Smooth muscle cell (in vitro differentiated cells): ENCODE data around the gene MKI67. TPM values are rescaled to one million over a fixed set of nuclear protein-coding genes. Genes with fewer than 3 reads are reported as not detected.
"Not testable (repeated sequence)": the region's sequence is repeated elsewhere in the genome, so short reads cannot be mapped to it uniquely, and the experiment has no call there.

ENCODE experiments used
- DNase-seq: peaks from one replicate; lab custom pipeline; 2025; ENCODE audit not compliant: unreplicated experiment; lab: John Stamatoyannopoulos, UW
- H2AFZ ChIP-seq: fragments of 200-600 bp; sonication (generic); 2 replicates; pipeline ENCODE4 v1.6.0; 2016; ENCODE audit warnings: antibody characterized with exemption, low read depth, mild to moderate bottlenecking
- H3F3A ChIP-seq: fragments of 200-600 bp; sonication (generic); 2 replicates; pipeline ENCODE4 v1.6.0; 2017; ENCODE audit warnings: antibody characterized with exemption, low read depth
- H3K27ac ChIP-seq: fragments of 200-600 bp; sonication (generic); 2 replicates; pipeline ENCODE4 v1.5.1; 2016; ENCODE audit warnings: low read depth, mild to moderate bottlenecking
- H3K27me3 ChIP-seq: fragments of 200-600 bp; sonication (generic); 2 replicates; pipeline ENCODE4 v1.6.1; 2016; ENCODE audit warnings: low read depth, mild to moderate bottlenecking
- H3K36me3 ChIP-seq: fragments of 200-600 bp; sonication (generic); 2 replicates; pipeline ENCODE4 v1.5.1; 2016; ENCODE audit warnings: low read depth
- H3K4me1 ChIP-seq: fragments of 200-600 bp; sonication (generic); 2 replicates; pipeline ENCODE4 v1.5.1; 2016; ENCODE audit warnings: low read depth
- H3K4me2 ChIP-seq: fragments of 200-600 bp; sonication (generic); 2 replicates; pipeline ENCODE4 v1.6.0; 2016; ENCODE audit warnings: mild to moderate bottlenecking
- H3K4me3 ChIP-seq: fragments of 200-600 bp; sonication (generic); 2 replicates; pipeline ENCODE4 v1.5.1; 2016; ENCODE audit warnings: mild to moderate bottlenecking
- H3K79me2 ChIP-seq: fragments of 200-600 bp; sonication (generic); 2 replicates; pipeline ENCODE4 v1.6.0; 2016; ENCODE audit warnings: low read depth, mild to moderate bottlenecking
- H3K9ac ChIP-seq: fragments of 200-600 bp; sonication (generic); 2 replicates; pipeline ENCODE4 v1.6.0; 2016; ENCODE audit warnings: low read depth
- H3K9me3 ChIP-seq: fragments of 200-600 bp; sonication (generic); replicated peaks from 2 replicates; pipeline ENCODE4 v1.5.1; 2016; ENCODE audit warnings: low read depth
- H4K20me1 ChIP-seq: fragments of 200-600 bp; sonication (generic); 2 replicates; pipeline ENCODE4 v1.6.0; 2016; ENCODE audit warnings: low read depth
- WGBS: methylation state at CpG from one replicate; pipeline ENCODE4 v1.1.7; 2016; ENCODE audit warnings: low lambda C conversion rate; 5-methylcytosine and 5-hydroxymethylcytosine counted together
- polyA plus RNA-seq: library from polyadenylated mRNA; unstranded; fragments of >200 nt; fragmentation: Nextera tagmentation; extraction: Ambion mirVana; gene quantifications from 2 replicates; pipeline ENCODE4 v1.2.1, GENCODE V29; 2016
- total RNA-seq: library from RNA; depleted of rRNA; stranded (reverse); fragments of >200 nt; gene quantifications from 2 replicates; pipeline ENCODE4 v1.2.3, GENCODE V29; 2014
- TF ChIP-seq, protein P1 (sequence below): fragments of 200-600 bp; sonication (generic); IDR thresholded peaks from 2 replicates; pipeline ENCODE4 v1.5.1; 2017; ENCODE audit warnings: borderline replicate concordance, mild to moderate bottlenecking, antibody characterized with exemption; ENCODE audit not compliant: insufficient read depth, poor library complexity, severe bottlenecking

The MKI67 gene
- total and polyA plus RNA-seq, 2 experiments from 2014 or later = 7.9 to 10.8 TPM

GRCh38 chr10:128172756-128173155 lies 46.5 kb upstream of the MKI67 start:
- Histone ChIP-seq H4K20me1 (no peaks in the 10 kb centered on the region), H3K4me3 (no peak overlapping the region), H3K27ac (no peak overlapping the region), H2AFZ (no peak overlapping the region), H3K79me2 (no peaks in the 10 kb centered on the region), H3K9ac (no peak overlapping the region), H3K27me3 (peaks cover 16% of the 10 kb centered on the region), H3F3A (no peaks in the 10 kb centered on the region), H3K36me3 (no peaks in the 10 kb centered on the region), H3K4me2 (no peak overlapping the region), H3K9me3 (no peaks in the 10 kb centered on the region), H3K4me1 (no peaks in the 10 kb centered on the region)
- DNase-seq = no peak
- 74% methylated on average over 1 of the region's 1 CpG for WGBS
- TF ChIP-seq, protein P1, sequence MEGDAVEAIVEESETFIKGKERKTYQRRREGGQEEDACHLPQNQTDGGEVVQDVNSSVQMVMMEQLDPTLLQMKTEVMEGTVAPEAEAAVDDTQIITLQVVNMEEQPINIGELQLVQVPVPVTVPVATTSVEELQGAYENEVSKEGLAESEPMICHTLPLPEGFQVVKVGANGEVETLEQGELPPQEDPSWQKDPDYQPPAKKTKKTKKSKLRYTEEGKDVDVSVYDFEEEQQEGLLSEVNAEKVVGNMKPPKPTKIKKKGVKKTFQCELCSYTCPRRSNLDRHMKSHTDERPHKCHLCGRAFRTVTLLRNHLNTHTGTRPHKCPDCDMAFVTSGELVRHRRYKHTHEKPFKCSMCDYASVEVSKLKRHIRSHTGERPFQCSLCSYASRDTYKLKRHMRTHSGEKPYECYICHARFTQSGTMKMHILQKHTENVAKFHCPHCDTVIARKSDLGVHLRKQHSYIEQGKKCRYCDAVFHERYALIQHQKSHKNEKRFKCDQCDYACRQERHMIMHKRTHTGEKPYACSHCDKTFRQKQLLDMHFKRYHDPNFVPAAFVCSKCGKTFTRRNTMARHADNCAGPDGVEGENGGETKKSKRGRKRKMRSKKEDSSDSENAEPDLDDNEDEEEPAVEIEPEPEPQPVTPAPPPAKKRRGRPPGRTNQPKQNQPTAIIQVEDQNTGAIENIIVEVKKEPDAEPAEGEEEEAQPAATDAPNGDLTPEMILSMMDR = no peak

GRCh38 chr10:128169811-128170379 lies 43.7 kb upstream of the MKI67 start:
- Histone ChIP-seq H3K27ac (no peak overlapping the region), H3K9ac (no peak overlapping the region), H3K4me1 (no peaks in the 10 kb centered on the region), H4K20me1 (no peaks in the 10 kb centered on the region), H3F3A (no peaks in the 10 kb centered on the region), H3K27me3 (peaks cover 16% of the 10 kb centered on the region), H3K36me3 (no peaks in the 10 kb centered on the region), H3K9me3 (no peaks in the 10 kb centered on the region), H3K4me2 (no peak overlapping the region), H2AFZ (no peak overlapping the region), H3K79me2 (no peaks in the 10 kb centered on the region), H3K4me3 (no peak overlapping the region)
- WGBS = 91% methylated on average over 8 of the region's 8 CpGs
- TF ChIP-seq, protein P1 = no peak
- DNase-seq = no peak

GRCh38 chr10:128167926-128168520 lies 41.8 kb upstream of the MKI67 start:
- Histone ChIP-seq H3F3A (no peaks in the 10 kb centered on the region), H2AFZ (no peak overlapping the region), H3K4me1 (no peaks in the 10 kb centered on the region), H3K27me3 (peaks cover 16% of the 10 kb centered on the region), H3K9ac (no peak overlapping the region), H3K4me2 (no peak overlapping the region), H3K9me3 (no peaks in the 10 kb centered on the region), H3K4me3 (no peak overlapping the region), H3K79me2 (no peaks in the 10 kb centered on the region), H3K27ac (no peak overlapping the region), H4K20me1 (no peaks in the 10 kb centered on the region), H3K36me3 (no peaks in the 10 kb centered on the region)
- TF ChIP-seq, protein P1 = no peak
- no peak for DNase-seq
- 82% methylated on average over 3 of the region's 3 CpGs for WGBS

- not testable (repeated sequence) for H3K36me3 ChIP-seq, DNase-seq, H3K27ac ChIP-seq, H3K4me1 ChIP-seq, H3K4me3 ChIP-seq, H4K20me1 ChIP-seq, H3F3A ChIP-seq, H3K4me2 ChIP-seq, H3K9ac ChIP-seq, H3K9me3 ChIP-seq, H2AFZ ChIP-seq, H3K79me2 ChIP-seq
- 90% methylated on average over 6 of the region's 6 CpGs for WGBS
- H3K27me3 ChIP-seq = peaks cover 16% of the 10 kb centered on the region
Measured at GRCh38 chr10:128167123-128167522, 40.9 kb upstream of the MKI67 start.
